MM.1S (cell line): ENCODE measurements around the gene DHRSX.
"Not testable (repeated sequence)": the region's sequence is repeated elsewhere in the genome, so short reads cannot be mapped to it uniquely, and the experiment has no call there.

Source experiments
- EZH2 ChIP-seq: fragments of 300-600 bp; sonication (generic); optimal IDR thresholded peaks from 2 replicates; pipeline ENCODE3; 2017; ENCODE audit warnings: low read depth, mild to moderate bottlenecking, antibody characterized with exemption, low read length, mixed read lengths
- TF ChIP-seq, protein P1 (sequence below): fragments of 300-600 bp; sonication (generic); IDR thresholded peaks from 2 replicates; pipeline ENCODE4 v1.5.1; 2016; ENCODE audit warnings: antibody characterized with exemption, low read length, mixed read lengths

DNA sequence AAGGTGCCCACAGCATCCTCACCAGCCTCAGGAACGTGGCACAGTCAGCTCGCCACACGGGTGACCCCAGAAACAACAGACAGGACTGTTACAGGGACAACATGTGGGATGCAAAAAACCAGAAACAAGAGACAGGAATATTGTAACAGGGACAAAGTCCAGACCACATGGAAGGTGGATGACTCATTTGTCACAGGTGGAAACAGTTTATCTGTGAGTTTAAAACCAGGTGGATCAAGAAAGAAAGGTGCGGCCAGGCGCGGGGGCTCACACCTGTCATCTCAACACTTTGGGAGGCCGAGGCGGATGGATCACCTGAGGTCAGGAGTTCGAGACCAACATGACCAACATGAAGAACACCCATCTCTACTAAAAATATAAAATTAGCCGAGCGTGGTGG, 23.5 kb downstream of the DHRSX start:
- TF ChIP-seq, protein P1, sequence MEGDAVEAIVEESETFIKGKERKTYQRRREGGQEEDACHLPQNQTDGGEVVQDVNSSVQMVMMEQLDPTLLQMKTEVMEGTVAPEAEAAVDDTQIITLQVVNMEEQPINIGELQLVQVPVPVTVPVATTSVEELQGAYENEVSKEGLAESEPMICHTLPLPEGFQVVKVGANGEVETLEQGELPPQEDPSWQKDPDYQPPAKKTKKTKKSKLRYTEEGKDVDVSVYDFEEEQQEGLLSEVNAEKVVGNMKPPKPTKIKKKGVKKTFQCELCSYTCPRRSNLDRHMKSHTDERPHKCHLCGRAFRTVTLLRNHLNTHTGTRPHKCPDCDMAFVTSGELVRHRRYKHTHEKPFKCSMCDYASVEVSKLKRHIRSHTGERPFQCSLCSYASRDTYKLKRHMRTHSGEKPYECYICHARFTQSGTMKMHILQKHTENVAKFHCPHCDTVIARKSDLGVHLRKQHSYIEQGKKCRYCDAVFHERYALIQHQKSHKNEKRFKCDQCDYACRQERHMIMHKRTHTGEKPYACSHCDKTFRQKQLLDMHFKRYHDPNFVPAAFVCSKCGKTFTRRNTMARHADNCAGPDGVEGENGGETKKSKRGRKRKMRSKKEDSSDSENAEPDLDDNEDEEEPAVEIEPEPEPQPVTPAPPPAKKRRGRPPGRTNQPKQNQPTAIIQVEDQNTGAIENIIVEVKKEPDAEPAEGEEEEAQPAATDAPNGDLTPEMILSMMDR = not testable (repeated sequence)
- TF ChIP-seq EZH2 = not testable (repeated sequence)
